NCI-H510A (cell line): Measurements from ENCODE around the gene LRRC47.
A peak's percentile ranks its signal among the peaks of the same experiment; 100 is the strongest.

Experiments used
- DNase-seq: peaks from one replicate; lab custom pipeline; 2025; lab: John Stamatoyannopoulos, UW

Gene LRRC47

GRCh38 chr1:3796215-3797061, at the start of gene LRRC47:
TSS of gene LRRC47 (minus strand) at chr1:3796498. CDS start at chr1:3796476, 22 bp downstream.
- peak; percentile 68 for DNase-seq

- DNase-seq: no peak
Observed at GRCh38 chr1:3842912-3843311, 46.6 kb upstream of the LRRC47 start.

- DNase-seq: no peak
Observed at GRCh38 chr1:3841491-3841890, 45.2 kb upstream of the LRRC47 start.

GRCh38 chr1:3838788-3839187, 42.5 kb upstream of the LRRC47 start:
- no peak for DNase-seq

GRCh38 chr1:3837685-3838084, 41.4 kb upstream of the LRRC47 start:
- no peak for DNase-seq

- no peak for DNase-seq
Observed at GRCh38 chr1:3837200-3837599, 40.9 kb upstream of the LRRC47 start.

- DNase-seq: no peak
Observed at GRCh38 chr1:3836421-3836820, 40.1 kb upstream of the LRRC47 start.

GRCh38 chr1:3834701-3835100, 38.4 kb upstream of the LRRC47 start:
- DNase-seq: no peak

- no peak for DNase-seq
Observed at GRCh38 chr1:3831689-3832088, 35.4 kb upstream of the LRRC47 start.

GRCh38 chr1:3828391-3828790, 32.1 kb upstream of the LRRC47 start:
- DNase-seq: no peak

- DNase-seq: no peak
Observed at GRCh38 chr1:3827813-3828307, 31.6 kb upstream of the LRRC47 start.

GRCh38 chr1:3825356-3825755, 29.1 kb upstream of the LRRC47 start:
- DNase-seq: no peak

GRCh38 chr1:3824650-3825049, 28.4 kb upstream of the LRRC47 start:
- DNase-seq: no peak

- no peak for DNase-seq
Observed at GRCh38 chr1:3822421-3822820, 26.1 kb upstream of the LRRC47 start.

GRCh38 chr1:3821908-3822307, 25.6 kb upstream of the LRRC47 start:
- DNase-seq: no peak

GRCh38 chr1:3821447-3821846, 25.1 kb upstream of the LRRC47 start:
- no peak for DNase-seq

GRCh38 chr1:3821004-3821403, 24.7 kb upstream of the LRRC47 start:
- DNase-seq: no peak

GRCh38 chr1:3820316-3820715, 24.0 kb upstream of the LRRC47 start:
- DNase-seq: no peak

GRCh38 chr1:3819771-3820200, 23.5 kb upstream of the LRRC47 start:
- DNase-seq: no peak

GRCh38 chr1:3817821-3818597, 21.7 kb upstream of the LRRC47 start:
- no peak for DNase-seq

- no peak for DNase-seq
Observed at GRCh38 chr1:3817138-3817740, 20.9 kb upstream of the LRRC47 start.

GRCh38 chr1:3816331-3817137, 20.2 kb upstream of the LRRC47 start:
- DNase-seq: no peak
